Mononuclear cell (primary cell): ENCODE measurements around the gene NPAS2. TPM values are rescaled to one million over a fixed set of nuclear protein-coding genes. Genes with fewer than 3 reads are reported as not detected.

Experiments
- H3K27me3 ChIP-seq: 2 replicates; pipeline ENCODE4 v1.6.0; 2011; ENCODE audit warnings: low read length, control low read depth; ENCODE audit not compliant: insufficient read depth
- H3K4me1 ChIP-seq: 2 replicates; pipeline ENCODE4 v1.5.1; 2011; ENCODE audit warnings: mild to moderate bottlenecking, low read length, control low read depth; ENCODE audit not compliant: insufficient read depth
- H3K4me3 ChIP-seq: 2 replicates; pipeline ENCODE4 v1.5.1; 2011; ENCODE audit warnings: mild to moderate bottlenecking, low read length, moderate library complexity
- H3K9me3 ChIP-seq: 2 replicates; pipeline ENCODE4 v1.5.1; 2011; ENCODE audit warnings: low read depth, mild to moderate bottlenecking, control low read depth, low read length
- total RNA-seq: library from RNA; depleted of rRNA; stranded (reverse); fragments of >200 nt; gene quantifications from one replicate; pipeline ENCODE4 v1.2.3, GENCODE V29; 2012

Gene NPAS2
- total RNA-seq, 1 donor, result 2.4 TPM

DNA sequence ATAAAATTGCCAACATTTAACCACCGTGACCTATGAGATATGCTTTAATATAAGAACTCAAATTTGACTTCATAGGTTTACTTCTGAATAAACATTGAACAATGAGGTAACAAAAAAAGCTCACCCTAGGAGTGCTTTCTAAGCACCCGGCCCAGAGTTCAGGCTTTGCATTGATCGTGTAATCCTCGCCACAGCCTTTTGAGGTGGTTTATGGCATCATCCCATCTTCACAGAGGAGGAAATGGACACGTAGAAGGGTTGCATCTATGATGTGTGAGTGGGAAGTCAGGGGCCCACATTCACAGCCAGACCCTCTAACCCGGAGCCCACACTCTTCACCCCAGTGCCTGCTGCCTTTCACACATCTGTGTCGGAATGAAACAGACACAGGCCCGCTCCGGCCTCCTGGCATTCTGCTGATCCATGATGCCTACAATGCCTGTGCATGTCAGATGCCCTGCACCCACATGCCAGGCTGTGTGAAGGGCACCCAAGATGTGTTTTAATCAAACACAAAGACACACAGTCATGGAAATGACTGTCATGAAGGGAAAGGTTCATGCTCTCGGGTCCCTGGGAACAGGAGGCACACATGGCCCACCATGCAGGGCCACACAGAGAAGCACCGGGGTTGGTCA is 133.6 kb downstream of the NPAS2 start:
- Histone ChIP-seq H3K27me3 (no peaks in the 10 kb centered on the region), H3K9me3 (no peaks in the 10 kb centered on the region), H3K4me1 (no peaks in the 10 kb centered on the region), H3K4me3 (no peak overlapping the region)

- Histone ChIP-seq H3K4me3 (no peak overlapping the region), H3K9me3 (no peaks in the 10 kb centered on the region), H3K4me1 (no peaks in the 10 kb centered on the region)
Observed at GRCh38 chr2:100954044-100954420, 134.1 kb downstream of the NPAS2 start.

GRCh38 chr2:100955226-100955625 is 135.3 kb downstream of the NPAS2 start:
- Histone ChIP-seq H3K4me1 (no peaks in the 10 kb centered on the region), H3K27me3 (no peaks in the 10 kb centered on the region), H3K9me3 (no peaks in the 10 kb centered on the region), H3K4me3 (no peak overlapping the region)

More at GRCh38 chr2:100954044-100954420, 134.1 kb downstream of the NPAS2 start:
- no peaks in the 10 kb centered on the region for H3K27me3 ChIP-seq

DNA sequence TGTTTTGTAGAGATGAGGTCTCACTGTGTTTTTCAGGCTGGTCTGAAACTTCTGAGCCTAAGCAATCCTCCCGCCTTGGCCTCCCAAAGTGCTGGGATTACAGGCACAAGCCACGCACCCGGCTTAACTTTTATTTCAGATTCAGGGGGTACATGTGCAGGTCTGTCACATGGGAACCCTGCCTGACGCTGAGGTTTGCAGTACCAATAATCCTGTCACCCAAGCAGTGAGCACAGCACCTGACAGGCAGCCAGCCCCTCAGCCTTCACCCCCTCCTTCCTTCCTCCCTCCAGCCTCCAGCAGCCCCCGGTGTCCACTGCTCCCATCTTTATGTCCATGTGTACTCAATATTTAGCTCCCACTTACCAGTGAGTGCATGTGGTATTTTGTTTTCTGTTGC is 136.1 kb downstream of the NPAS2 start:
- Histone ChIP-seq H3K4me1 (no peaks in the 10 kb centered on the region), H3K27me3 (no peaks in the 10 kb centered on the region), H3K9me3 (no peaks in the 10 kb centered on the region), H3K4me3 (no peak overlapping the region)

DNA sequence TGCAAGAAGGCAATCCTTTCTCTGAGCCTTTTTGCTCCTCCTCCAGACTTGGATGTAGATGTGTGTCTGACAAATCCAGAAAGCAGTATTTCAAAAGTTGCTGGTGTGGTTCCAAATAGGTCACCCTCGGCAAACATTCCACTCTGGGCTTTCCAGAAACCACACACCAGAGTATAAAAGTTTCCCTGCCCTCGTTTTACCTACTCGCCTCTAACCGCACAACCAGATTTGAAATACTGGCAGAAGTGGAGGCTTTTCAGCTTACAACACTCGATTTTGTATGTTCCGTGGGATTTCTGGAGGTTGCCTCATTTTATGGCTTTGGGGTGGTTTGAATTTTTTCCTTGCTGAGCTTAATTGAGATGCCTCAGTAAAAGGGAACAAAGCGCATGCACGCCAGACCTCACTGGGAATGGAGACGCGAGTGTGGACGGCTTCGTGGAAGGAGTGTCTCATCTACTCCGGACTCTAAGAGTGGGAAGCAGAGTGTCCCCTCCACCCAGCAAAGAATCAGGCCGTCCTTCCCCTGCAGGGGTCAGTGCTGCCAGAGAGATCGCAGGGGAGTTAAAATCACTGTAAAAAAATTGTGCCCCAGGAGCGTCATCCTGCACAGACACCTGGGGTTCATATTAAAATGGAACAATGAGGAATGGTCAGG is 138.2 kb downstream of the NPAS2 start:
- Histone ChIP-seq H3K27me3 (no peaks in the 10 kb centered on the region), H3K4me3 (no peak overlapping the region), H3K9me3 (no peaks in the 10 kb centered on the region), H3K4me1 (no peaks in the 10 kb centered on the region)

GRCh38 chr2:100959225-100959880 is 139.4 kb downstream of the NPAS2 start:
- no peaks in the 10 kb centered on the region for H3K27me3 ChIP-seq
- H3K4me1 ChIP-seq, result no peaks in the 10 kb centered on the region
- no peaks in the 10 kb centered on the region for H3K9me3 ChIP-seq
- H3K4me3 ChIP-seq, result no peak overlapping the region

DNA sequence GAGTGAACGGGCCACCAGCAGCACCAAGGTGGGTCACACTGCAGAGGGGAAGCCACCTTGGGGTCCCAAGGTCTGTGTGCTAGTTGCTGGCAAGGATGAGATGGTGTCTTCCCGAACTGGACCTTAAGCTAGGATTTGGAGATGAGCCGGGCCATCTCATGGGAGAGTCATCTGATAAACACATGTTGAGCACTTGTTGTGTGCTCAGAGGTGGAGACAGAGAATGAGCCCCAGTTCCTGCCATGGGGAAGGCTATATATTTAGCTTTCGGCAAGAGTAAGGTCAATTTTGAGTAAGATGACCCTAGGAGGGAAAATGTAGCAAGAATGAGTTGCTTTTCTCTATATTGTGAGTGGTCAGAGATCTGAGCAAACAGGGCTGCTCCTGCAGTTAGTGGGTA is 140.7 kb downstream of the NPAS2 start:
- H3K4me3 ChIP-seq, result no peak overlapping the region
- H3K27me3 ChIP-seq, result no peaks in the 10 kb centered on the region
- no peaks in the 10 kb centered on the region for H3K9me3 ChIP-seq
- H3K4me1 ChIP-seq, result no peaks in the 10 kb centered on the region

DNA sequence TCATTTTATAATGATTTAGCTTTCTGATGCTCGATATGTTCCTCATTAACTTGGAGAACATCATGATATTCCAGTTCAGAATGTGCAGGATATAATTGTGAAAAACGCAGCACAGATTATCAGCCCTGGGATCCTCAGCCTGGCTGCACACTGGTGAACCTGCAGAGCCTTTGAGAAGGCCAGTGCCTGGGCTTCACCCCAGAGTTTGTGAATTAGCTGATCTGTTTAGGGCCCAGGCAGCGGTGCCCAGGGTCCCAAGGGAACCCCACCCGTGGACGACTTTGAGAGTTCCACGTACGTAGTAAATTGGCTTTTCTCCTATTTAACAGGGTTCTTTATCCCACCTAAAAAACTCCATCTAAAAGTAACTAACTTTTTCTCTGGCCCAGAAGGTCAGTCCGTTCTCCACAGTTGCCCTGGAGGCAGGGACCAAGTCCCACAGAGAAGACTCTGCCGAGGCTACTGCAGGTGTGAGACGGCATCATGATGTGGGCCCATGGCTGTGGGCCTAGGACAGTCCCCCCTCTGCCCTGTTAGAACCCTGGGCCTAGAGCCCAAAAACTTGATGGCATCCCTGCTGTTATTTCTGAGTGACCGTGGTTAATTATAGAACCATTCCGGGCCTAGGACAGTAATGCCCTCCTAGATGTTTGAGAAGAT is 142.6 kb downstream of the NPAS2 start:
- no peaks in the 10 kb centered on the region for H3K27me3 ChIP-seq
- H3K4me3 ChIP-seq, result no peak overlapping the region
- H3K9me3 ChIP-seq, result no peaks in the 10 kb centered on the region
- no peaks in the 10 kb centered on the region for H3K4me1 ChIP-seq

DNA sequence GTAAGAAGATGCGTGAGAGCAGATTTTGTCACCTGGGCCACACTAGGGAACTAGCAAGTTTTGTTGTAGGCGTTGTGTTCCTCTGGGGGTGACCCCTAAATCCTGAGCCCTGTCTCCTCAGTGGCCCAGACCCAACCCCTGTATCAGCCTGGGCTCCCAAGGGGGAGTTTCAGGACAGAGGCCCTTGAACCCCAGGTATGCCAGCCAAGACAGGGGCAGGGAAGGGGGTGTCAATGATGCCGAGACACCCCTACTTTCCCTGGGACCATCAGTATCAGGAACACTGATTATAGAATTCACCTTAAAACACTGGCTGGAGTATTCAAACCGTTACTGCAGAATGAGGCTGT is 143.1 kb downstream of the NPAS2 start:
- Histone ChIP-seq H3K27me3 (no peaks in the 10 kb centered on the region), H3K4me1 (no peaks in the 10 kb centered on the region), H3K9me3 (no peaks in the 10 kb centered on the region), H3K4me3 (no peak overlapping the region)

DNA sequence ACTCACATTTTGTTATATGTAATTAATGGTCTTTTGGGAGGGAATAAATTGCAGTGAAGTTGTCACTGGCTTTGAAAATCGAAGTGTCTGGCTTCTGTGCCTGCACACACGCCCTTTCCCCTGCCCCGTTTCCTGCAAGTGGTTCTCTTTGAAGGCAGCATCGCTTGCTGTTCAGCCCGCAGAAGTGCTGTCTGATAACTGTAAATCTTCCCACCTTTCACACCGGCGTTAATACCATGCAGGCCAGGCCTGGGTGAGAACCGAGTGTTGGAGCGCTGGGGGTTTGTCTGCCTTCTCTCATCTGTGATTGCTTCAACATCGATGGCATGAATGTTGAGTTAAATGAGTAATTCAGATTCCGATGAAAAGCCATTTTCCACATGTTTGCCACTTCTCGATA is 144.3 kb downstream of the NPAS2 start:
- H3K4me1 ChIP-seq, result no peaks in the 10 kb centered on the region
- H3K27me3 ChIP-seq, result no peaks in the 10 kb centered on the region
- no peaks in the 10 kb centered on the region for H3K9me3 ChIP-seq
- no peak overlapping the region for H3K4me3 ChIP-seq

GRCh38 chr2:100964681-100965169 is 144.8 kb downstream of the NPAS2 start:
- Histone ChIP-seq H3K27me3 (no peaks in the 10 kb centered on the region), H3K9me3 (no peaks in the 10 kb centered on the region), H3K4me1 (no peaks in the 10 kb centered on the region), H3K4me3 (no peak overlapping the region)

GRCh38 chr2:100965596-100965995 is 145.7 kb downstream of the NPAS2 start:
- H3K4me1 ChIP-seq, result no peaks in the 10 kb centered on the region
- H3K9me3 ChIP-seq, result no peaks in the 10 kb centered on the region
- H3K4me3 ChIP-seq, result no peak overlapping the region
- no peaks in the 10 kb centered on the region for H3K27me3 ChIP-seq

GRCh38 chr2:100967716-100968115 is 147.8 kb downstream of the NPAS2 start:
- Histone ChIP-seq H3K4me3 (no peak overlapping the region), H3K9me3 (no peaks in the 10 kb centered on the region), H3K4me1 (no peaks in the 10 kb centered on the region), H3K27me3 (no peaks in the 10 kb centered on the region)

- Histone ChIP-seq H3K4me1 (no peaks in the 10 kb centered on the region), H3K4me3 (no peak overlapping the region), H3K27me3 (no peaks in the 10 kb centered on the region), H3K9me3 (no peaks in the 10 kb centered on the region)
Observed at GRCh38 chr2:100968146-100969145, 148.5 kb downstream of the NPAS2 start.
